H1 (cell line): ENCODE results near the gene PHACTR2.
"Not testable (repeated sequence)": the region's sequence is repeated elsewhere in the genome, so short reads cannot be mapped to it uniquely, and the experiment has no call there.

Experiments
- BACH1 ChIP-seq: IDR thresholded peaks from 2 replicates; pipeline ENCODE4 v1.6.1; 2012; ENCODE audit warnings: low read length, improper control_type of control experiment
- CTCF ChIP-seq, 3 experiments: IDR thresholded peaks; 1 replicate in 2 of 3; 2 replicates in 1 of 3; pipeline versions ENCODE4 v1.5.1 to v1.6.1; 2011; ENCODE audit warnings: low read length in 3 of 3, mild to moderate bottlenecking in 3 of 3, inconsistent platforms in 2 of 3, low read depth in 1 of 3, moderate library complexity in 1 of 3; ENCODE audit not compliant: insufficient read depth in 1 of 3; ENCODE audit errors: control extremely low read depth in 1 of 3
- HDAC2 ChIP-seq, 2 experiments: fragments of 300-600 bp in 1 of 2; sonication (generic) in 1 of 2; IDR thresholded peaks; 2 replicates each; pipeline ENCODE4 v1.6.1; 2011 to 2012; ENCODE audit warnings: low read depth in 2 of 2, low read length in 2 of 2, mild to moderate bottlenecking in 2 of 2, moderate library complexity in 2 of 2, borderline replicate concordance in 1 of 2, inconsistent platforms in 1 of 2
- JUN ChIP-seq: IDR thresholded peaks from 2 replicates; pipeline ENCODE4 v1.6.1; 2011; ENCODE audit warnings: low read depth, mild to moderate bottlenecking, improper control_type of control experiment, low read length
- JUND ChIP-seq: IDR thresholded peaks from 2 replicates; pipeline ENCODE4 v1.6.1; 2011; ENCODE audit warnings: mild to moderate bottlenecking, improper control_type of control experiment, low read length
- MAFK ChIP-seq: IDR thresholded peaks from 2 replicates; pipeline ENCODE4 v1.6.1; 2012; ENCODE audit warnings: low read depth, mild to moderate bottlenecking, improper control_type of control experiment, low read length
- POLR2AphosphoS5 ChIP-seq: IDR thresholded peaks from 2 replicates; pipeline ENCODE4 v1.6.1; 2011; ENCODE audit warnings: low read depth, low read length
- RFX5 ChIP-seq: IDR thresholded peaks from 2 replicates; pipeline ENCODE4 v1.6.1; 2011; ENCODE audit warnings: low read depth, low read length, improper control_type of control experiment, borderline replicate concordance
- SP2 ChIP-seq: IDR thresholded peaks from 2 replicates; pipeline ENCODE4 v1.6.1; 2012; ENCODE audit warnings: mild to moderate bottlenecking, low read length, inconsistent platforms

GRCh38 chr6:143649319-143649718 is 28.4 kb upstream of the PHACTR2 start:
- not testable (repeated sequence) for TF ChIP-seq POLR2AphosphoS5; CTCF (IDR thresholded peaks at IDR 0.05; ENCODE audit: control extremely low read depth in 1 of 3, insufficient read depth in 1 of 3, low read depth in 1 of 3, low read length in 3 of 3); SP2; BACH1; JUND; HDAC2 (IDR thresholded peaks at IDR 0.05; ENCODE audit: borderline replicate concordance in 1 of 2, low read depth in 2 of 2, low read length in 2 of 2); RFX5; MAFK; JUN
